HG03045 (cell line): ENCODE data around the gene CXADR.
"Not testable (repeated sequence)": the region's sequence is repeated elsewhere in the genome, so short reads cannot be mapped to it uniquely, and the experiment has no call there.

Experiments used
- ATAC-seq: cut with Tn5 transposase; IDR thresholded peaks from one replicate; pipeline ENCODE4 v1.9.1; 2021; ENCODE audit warnings: mild to moderate bottlenecking, moderate library complexity; ENCODE audit not compliant: unreplicated experiment

The CXADR gene

DNA sequence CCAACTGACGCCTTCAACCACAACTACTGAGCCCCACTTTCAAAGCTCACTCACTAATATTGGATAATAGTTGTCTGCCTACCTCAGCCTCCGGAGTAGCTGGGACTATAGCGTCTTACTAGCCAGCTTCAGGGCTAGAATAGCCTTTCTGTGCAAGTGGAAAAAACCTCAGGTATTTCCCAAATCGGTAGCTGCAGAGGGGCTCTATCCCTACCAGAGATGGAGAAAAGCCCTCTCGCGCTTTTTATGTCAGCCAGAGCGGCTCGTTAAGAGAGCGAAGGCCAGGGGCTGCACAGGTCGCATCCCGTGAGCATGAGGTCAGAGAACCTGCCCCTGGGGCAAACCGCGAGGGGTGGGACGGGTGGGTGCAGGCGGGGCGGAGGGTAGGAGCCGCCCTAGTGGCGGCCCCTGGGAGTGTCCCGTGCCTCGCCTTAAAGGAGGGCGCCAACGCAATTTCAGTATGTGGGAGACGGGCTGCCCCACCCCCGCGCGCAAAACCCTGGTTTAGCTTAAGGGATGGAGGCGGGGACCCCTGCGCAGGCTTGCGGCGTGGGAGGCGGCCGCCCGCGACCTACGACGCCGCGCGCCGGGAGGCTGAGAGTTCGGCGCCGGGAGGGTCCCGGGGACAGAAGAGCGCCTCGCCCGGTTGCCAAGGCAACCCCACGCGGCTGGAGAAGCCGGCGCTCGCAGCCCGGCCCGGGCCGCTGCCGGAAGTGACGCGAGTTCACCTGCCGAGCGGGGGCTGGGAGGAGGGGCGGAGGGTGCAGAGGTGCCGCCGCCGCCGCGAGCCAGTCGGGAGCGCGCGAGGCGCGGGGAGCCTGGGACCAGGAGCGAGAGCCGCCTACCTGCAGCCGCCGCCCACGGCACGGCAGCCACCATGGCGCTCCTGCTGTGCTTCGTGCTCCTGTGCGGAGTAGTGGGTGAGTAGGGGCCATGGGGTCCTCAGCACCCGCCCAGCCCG, at the start of gene CXADR:
TSS of gene CXADR (plus strand) at position 791 of the 961 bp plus-strand sequence. CDS start at position 878, 87 bp downstream.
- peak; percentile 84 for ATAC-seq

DNA sequence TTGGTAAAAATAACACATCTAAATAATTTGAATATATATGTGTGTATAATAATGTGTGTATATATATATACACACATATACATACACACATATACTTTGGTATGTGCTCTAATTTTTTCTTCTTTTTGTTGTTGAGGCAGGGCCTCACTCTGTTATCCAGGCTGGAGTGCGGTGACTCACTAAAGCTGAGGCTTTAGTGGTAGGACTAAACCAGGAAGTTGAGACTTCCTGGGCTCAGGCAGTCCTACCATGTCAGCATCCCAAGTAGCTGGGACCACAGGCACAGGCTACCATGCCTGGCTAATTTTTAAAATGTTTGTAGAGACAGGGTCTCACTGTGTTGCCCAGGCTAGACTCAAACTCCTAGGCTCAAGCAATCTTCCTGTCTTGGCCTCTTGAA, 46.7 kb upstream of the CXADR start:
- ATAC-seq: no peak

DNA sequence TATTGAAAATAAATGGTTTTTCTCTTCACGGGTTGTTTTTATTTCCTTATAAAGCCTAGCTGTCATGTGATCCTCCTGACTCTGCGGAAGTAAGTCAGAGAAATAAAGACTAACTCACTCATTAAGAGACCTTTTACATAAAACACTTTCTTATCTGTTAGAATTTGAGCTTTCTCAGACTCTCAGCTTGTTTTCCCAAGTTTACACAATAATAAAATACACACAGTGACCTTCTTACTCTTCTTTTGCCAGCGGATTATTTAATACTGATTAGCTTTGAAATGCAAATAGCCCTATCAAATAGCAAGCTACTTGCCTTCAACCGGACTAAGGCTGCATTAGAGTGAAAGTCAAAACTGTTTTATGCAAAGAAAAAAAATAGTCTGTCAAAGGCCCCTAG, 45.5 kb upstream of the CXADR start:
- no peak for ATAC-seq

DNA sequence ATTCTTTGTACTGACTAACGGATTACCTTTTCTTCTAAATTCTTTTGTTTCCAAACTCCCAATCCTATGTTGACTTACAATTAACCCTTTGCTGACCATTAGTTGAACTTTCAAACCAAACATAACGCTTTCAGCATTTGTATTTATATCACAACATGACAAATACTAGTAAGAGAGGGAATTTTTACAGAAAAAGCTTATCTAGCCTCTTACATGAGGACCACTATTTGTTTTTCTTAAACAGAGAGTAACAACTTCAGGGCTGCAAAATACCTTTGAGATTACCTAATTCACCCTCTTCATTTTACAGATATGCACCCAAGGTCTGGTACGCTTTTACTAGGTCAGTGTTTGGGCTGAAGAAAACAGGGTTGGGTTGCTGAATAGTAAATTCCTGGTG, 45.0 kb upstream of the CXADR start:
- no peak for ATAC-seq

DNA sequence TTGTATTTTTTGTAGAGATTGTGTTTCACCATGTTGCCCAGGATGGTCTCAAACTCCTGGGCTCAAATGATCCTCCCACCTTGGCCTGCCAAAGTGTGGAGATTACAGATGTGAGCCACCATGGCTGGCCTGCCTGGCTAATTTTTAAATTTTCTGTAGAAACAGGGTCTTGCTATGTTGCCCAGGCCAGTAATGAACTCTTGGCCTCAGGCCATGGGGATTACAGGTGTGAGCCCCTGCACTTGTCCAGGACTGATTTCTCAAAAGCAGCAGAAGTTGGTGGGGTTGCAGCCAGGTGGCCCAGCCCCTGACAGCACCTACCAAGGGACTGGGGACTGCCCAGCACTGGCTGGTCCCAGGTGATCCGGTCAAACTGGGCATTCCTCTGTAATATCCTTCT, 44.1 kb upstream of the CXADR start:
- no peak for ATAC-seq

DNA sequence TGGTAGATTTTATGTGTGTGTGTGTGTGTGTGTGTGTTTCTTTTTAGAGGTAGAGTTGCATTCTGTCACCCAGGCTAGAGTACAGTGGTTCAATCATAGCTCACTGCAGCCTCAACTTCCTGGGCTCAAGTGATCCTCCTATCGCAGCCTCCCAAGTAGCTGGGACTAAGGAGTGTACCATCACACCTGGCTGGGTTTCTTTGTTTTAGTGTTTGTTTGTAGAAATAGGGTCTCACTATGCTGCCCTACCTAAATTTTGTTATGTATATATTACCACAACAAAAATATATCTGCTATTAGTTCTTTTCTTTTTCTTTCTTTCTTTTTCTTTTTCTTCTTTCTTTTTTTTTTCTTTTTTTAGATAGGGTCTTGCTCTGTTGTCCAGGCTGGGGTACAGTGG, 43.1 kb upstream of the CXADR start:
- ATAC-seq: no peak

DNA sequence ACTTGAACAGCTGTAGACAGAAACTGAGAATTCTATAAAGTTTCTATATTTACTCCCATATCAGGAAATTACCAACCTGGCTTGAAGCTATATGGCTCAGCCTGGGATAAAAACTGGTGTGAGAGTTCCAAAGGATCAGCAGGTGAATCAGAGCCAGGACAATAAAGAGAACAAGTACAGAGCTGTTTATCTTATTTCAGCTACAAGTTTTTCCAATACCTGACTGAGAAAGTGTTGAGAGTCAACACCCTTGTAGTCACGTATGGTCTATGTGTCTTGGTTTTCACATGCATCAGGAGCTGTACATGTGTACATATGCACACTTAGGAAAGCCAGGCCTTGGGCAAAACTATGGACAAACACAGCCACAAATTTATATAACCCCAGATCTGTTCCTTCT, 40.7 kb upstream of the CXADR start:
- ATAC-seq: no peak

DNA sequence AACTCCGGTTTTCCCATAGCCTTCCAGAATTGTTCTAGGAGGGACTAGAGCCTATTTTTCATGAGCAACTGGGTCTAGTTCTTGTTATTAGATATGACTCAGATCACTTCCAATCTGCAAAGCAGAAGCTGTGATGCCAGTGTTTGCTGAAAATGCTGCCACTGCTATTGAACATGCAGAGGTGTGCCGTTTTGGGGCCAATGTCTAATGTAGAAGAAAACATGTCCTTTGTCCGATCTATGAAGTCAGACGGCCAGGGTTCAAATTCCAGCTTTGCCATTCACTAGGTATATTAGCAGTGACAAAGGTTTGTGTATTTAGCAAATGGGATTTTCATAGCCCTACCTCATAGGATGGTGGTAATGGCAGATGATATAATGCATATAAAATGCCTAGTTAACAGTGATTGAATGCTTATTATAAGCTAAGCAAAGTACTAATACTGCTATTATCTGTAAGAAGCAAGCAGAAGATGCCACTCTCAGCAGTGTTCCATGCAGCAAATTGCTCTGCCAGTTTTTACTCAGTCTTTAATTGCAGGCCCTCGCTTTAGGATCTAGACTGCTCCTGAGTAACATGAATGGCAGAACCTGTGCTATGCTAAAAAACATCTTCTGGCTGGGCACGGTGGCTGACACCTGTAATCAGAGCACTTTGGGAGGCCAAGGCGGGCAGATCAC, 40.1 kb upstream of the CXADR start:
- no peak for ATAC-seq

DNA sequence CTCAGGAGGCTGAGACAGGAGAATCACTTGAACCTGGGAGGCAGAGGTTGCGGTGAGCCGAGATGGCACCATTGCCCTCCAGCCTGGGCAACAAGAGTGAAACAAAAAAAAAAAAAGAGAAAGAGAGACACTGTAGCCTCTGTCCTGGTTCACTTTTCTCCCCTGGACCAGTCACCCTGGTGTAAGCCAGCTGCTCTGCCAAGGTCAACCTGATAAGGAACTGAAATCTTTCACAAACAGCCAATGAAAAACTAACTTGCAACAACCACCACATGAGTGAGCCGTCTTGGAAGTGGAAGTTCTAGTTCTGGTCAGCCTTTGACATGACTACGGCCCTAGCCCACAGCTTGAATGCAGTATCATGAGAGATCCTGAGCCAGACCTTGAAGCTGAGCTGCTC, 36.8 kb upstream of the CXADR start:
- no peak for ATAC-seq

DNA sequence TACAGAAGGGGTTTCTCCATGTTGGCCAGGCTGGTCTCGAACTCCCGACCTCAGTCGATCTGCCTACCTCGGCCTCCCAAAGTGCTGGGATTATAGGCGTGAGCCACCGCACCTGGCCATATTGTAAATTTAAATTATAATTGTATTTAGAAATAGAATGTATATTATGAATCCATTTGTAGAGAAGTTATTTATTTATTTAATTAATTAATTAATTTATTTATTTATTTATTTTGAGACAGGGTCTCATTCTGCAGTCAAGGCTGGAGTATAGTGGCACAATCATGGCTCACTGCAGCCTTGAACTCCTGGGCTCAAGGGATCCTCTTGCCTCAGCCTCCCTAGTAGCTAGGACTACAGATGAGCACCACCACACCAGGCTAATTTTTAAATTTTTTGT, 34.7 kb upstream of the CXADR start:
- ATAC-seq: not testable (repeated sequence)

DNA sequence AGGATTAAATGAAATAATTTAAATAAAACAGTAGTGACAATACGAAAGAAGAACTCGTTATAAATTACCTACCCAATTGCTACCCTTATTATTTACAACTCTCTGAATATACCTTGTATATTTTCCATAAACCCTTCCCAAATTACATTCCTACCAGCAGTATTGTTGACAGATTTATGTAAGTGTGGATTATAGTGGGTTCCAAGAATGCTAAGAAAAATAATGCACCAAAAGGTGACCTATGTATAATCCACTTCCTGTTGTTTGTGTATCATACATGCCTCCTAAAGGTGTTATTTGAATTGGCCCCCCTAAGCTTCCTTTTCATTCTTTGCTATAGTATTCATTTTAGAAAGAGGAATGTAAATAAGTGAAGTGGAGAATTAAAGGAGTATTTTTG, 33.2 kb upstream of the CXADR start:
- ATAC-seq: no peak

DNA sequence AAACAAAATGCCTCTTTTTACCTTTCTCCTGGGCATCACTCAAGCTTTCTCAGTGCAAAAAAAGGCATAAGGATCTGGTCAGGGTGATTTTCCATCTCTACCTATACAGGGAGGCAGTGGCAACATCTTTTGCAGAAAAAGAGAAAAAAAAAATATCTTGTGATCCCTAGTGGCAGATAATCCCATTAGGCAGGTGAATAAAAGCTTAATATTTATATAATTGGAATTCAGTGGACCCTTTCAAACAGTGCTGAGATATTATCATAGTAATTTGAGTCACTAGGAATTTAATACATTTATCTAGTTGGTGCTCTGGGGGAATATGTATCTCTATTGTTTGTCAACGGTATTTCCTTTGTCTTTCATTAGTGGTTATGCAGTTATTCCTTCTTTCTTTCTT, 29.9 kb upstream of the CXADR start:
- no peak for ATAC-seq

DNA sequence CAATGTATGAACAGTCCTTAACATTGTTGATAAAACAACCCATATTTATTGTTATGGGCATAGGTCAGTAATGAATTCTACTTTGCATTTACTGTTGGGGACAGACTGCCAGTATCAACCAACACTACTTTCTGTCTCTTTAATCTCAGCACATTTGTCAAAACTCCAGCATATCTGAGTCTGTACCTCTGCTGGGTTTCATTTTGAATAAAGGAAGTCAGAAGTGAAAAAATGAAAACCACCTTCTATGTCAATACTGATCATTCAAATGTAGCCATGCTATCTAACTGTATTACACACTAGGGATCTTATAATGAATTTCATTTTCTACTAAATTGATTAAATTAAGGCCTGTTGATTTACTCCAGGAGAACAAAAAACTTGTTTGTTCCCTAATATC, 24.2 kb upstream of the CXADR start:
- ATAC-seq: no peak

DNA sequence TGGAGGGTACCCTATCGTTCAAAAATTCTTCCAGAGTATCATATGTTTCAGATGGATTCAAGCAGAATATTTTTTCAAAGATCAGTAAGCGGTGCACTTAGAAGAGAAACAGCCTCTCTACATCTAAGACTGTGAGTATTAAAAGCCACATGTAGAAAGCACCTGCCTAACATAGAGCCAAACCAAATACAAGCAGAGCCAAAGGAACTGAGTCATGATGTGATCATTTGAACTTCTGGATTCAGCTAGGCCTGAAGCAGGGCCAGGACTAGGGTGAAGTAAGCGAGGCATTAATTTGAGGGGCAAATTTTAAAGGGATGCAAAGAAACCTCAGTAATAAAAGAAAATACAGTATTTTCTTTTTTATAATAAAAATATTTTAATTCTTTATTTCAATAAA, 23.3 kb upstream of the CXADR start:
- not testable (repeated sequence) for ATAC-seq

DNA sequence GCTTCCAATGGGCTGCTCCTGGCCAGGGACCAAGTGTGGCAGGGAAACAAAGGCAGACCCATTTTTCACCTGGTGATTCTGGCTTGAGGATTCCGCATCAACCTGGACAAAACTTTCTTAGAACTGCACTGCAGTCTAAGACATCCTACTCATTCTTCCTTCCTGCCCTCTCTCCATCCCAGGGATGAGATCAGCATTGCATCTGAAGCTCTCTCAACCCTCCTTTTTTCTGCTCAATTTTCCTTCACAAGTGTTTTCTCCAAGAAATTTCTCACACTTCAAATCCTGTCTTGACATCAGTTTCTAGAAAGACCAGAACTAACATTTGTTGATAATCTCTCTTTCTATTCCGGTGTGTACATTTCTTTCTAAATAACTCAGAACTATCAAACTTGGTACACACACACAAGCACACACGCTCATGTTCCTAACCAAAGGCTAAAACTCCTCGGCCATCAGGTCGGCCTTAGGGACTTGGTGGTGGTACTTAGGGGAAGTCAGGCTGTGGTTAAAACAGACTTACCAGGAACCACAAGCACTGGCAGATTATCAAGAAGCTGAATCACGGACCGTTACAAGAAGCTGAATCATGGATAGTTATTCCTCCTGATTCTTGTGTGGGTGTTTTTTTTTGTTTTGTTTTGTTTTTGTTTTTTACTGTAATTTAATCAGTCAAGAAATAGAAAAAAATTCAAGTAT, 21.0 kb upstream of the CXADR start:
- no peak for ATAC-seq

DNA sequence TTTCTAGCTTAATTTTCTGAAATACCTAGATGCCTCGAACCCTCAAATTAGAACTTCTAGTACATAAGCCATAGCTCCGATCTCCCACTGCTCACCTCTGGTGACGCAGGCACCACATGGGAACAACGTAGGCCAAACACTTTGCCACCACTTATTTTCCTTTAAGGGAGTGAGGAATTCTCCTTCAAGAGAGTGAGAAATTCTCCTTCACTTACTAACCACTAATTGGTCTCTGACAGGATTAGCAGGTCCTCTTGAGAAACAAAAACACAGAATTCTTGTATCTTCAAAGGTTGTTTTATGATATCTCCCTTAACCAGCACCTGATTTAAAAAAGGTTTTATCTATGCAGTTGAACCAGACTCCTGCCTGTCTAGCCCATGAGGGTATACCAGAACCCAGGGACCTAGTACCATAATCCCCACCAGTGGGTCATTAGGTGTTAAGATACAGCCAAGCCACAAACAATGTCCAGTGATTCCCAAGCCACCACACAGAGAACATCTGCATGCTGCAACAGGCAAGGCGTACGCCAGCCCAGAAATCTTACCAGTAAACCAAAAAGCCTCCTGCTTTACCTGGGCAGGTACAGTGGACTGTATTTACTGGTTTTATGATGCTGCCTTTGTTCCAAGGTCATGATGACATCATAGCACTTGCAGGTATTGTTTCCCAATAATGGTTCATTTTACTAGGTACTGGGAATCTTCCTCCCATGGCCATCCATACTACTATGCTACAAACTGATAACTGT, 20.3 kb upstream of the CXADR start:
- ATAC-seq: no peak

DNA sequence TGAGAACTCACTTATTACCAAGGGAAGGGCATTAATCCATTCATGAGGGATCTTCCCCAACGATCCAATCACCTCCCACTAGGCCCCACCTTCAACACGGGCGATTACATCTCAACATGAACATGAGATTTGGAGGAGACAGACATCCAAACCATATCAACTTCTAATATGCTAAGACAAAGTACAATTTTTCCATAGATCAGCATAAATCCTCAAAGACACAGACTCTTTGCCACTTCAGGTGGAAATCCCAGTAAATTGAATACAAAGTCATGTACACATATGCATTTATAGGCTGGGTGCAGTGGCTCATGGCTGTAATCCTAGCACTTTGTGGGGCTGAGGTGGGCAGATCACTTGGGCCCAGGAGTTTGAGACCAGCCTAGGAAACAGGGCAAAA, 18.8 kb upstream of the CXADR start:
- no peak for ATAC-seq

DNA sequence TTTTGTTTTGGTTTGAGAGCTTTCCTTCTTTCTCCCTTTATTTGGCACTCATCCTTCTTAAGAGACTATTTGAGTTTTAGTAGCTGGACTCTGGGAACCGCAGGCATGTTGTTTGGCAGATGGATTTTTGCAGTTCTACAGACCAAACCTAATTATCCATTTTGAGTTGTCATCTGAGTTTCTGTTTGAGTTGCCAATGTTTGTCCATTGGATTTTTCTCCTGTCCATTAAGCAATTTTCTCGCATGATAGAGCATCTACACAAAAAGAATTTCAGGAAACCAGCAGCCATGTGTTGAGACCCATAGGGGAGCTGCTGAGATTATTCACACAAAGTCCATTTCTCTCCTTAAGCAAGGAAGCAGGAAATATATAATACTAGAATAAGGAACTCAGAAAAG, 17.2 kb upstream of the CXADR start:
- no peak for ATAC-seq

DNA sequence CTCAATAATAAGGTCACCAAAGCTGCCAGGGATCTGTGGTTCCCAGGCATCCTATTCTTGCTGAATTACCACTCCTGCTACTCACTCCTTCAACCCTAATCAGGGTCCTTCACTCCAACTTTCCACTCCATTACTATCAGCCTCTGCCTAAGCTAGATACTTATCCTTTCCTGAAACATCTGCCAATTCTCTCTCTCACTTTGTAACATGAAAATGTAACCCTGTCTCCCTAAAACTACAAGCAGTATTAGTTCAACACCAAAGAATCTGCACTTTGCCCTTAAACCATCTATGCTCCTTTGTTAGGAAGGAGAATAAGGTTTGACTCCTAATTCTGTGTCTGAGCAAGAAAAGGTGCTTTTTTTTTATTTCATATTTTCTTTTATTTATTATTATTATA, 15.5 kb upstream of the CXADR start:
- no peak for ATAC-seq

DNA sequence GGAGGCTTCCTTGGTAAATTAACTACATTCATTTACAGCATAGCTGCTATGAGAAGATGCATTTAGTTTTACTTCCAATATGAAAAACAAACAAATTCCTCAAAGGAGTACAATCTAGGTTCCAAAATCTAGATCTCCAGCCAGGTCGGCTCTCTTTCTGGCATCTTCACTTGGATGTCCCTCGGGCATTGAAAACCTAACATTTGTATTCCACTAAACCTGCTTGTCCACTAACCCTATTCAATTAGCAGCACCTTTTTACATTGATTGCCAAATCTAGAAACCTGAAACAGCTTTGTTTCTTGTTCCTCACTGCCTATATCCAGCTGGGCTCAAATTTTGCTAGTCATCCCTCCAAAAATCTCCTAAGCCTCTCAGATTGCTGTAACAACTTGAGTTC, 14.3 kb upstream of the CXADR start:
- ATAC-seq: no peak
